H1 (cell line): ENCODE results near the gene CEP250. TPM values are rescaled to one million over a fixed set of nuclear protein-coding genes. Genes with fewer than 3 reads are reported as not detected.
A peak's percentile ranks its signal among the peaks of the same experiment; 100 is the strongest.

Source experiments
- CTCF ChIA-PET: fragments of 300-600 bp; sonication (Branson Sonifier 250); formaldehyde crosslinking; loops from one replicate; lab custom pipeline; 2021; ENCODE audit not compliant: partially characterized antibody; lab: Charles Lee
- POLR2A ChIA-PET: fragments of 300-600 bp; sonication (Branson Sonifier 250); formaldehyde crosslinking; loops from one replicate; lab custom pipeline; 2021; ENCODE audit warnings: inconsistent platforms; ENCODE audit not compliant: partially characterized antibody; lab: Charles Lee
- DNase-seq, 2 experiments: peaks; one replicate each; pipeline versions ENCODE4 v3.0.0 to v3.0.0-alpha.2; 2010 to 2022; ENCODE audit warnings: low spot score in 2 of 2, low read depth in 1 of 2, mixed read lengths in 1 of 2
- FAIRE-seq: peaks from 2 replicates; lab custom pipeline; 2011; peaks lifted over from hg19 to GRCh38; lab: Jason Lieb, UNC
- H2AFZ ChIP-seq: 2 replicates; pipeline ENCODE4 v1.8.1; 2012; ENCODE audit warnings: low read length, inconsistent platforms
- H2AK5ac ChIP-seq: 2 replicates; pipeline ENCODE4 v1.6.1; 2013; ENCODE audit warnings: low read depth, low read length
- H2BK120ac ChIP-seq: replicated peaks from 2 replicates; pipeline ENCODE3; 2013; ENCODE audit warnings: low read depth, low read length, inconsistent platforms
- H2BK12ac ChIP-seq: 2 replicates; pipeline ENCODE4 v1.6.1; 2013; ENCODE audit warnings: low read depth, low read length
- H2BK15ac ChIP-seq: 2 replicates; pipeline ENCODE4 v1.6.1; 2013; ENCODE audit warnings: low read length
- H2BK20ac ChIP-seq: 2 replicates; pipeline ENCODE4 v1.6.1; 2013; ENCODE audit warnings: low read length
- H2BK5ac ChIP-seq: 2 replicates; pipeline ENCODE4 v1.6.1; 2013; ENCODE audit warnings: low read depth, low read length
- H3K14ac ChIP-seq: 2 replicates; pipeline ENCODE4 v1.6.1; 2013; ENCODE audit warnings: inconsistent platforms; ENCODE audit not compliant: insufficient read length
- H3K18ac ChIP-seq: 2 replicates; pipeline ENCODE4 v1.6.1; 2013; ENCODE audit warnings: low read length; ENCODE audit errors: extremely low read depth
- H3K23ac ChIP-seq: 2 replicates; pipeline ENCODE4 v1.6.1; 2013; ENCODE audit warnings: inconsistent platforms; ENCODE audit not compliant: insufficient read length
- H3K23me2 ChIP-seq: 2 replicates; pipeline ENCODE4 v1.6.1; 2013; ENCODE audit warnings: low read depth, low read length
- H3K27ac ChIP-seq: 2 replicates; pipeline ENCODE4 v1.6.1; 2011; ENCODE audit warnings: low read depth, low read length, inconsistent platforms
- H3K27me3 ChIP-seq, 4 experiments: replicated peaks in 1 of 4; 1 replicate in 1 of 4; 2 replicates in 3 of 4; pipeline versions ENCODE4 v1.6.1 to v1.8.1; 2011 to 2013; ENCODE audit warnings: low read length in 3 of 4, mild to moderate bottlenecking in 3 of 4, inconsistent platforms in 2 of 4, mixed read lengths in 2 of 4, moderate library complexity in 1 of 4; ENCODE audit not compliant: control insufficient read depth in 3 of 4, insufficient read depth in 3 of 4; ENCODE audit errors: extremely low read depth in 1 of 4
- H3K36me3 ChIP-seq, 4 experiments: 2 replicates each; pipeline versions ENCODE4 v1.6.1 to v1.8.1; 2011 to 2013; ENCODE audit warnings: mild to moderate bottlenecking in 4 of 4, low read length in 3 of 4, moderate library complexity in 2 of 4, control low read depth in 1 of 4, inconsistent platforms in 1 of 4; ENCODE audit not compliant: insufficient read depth in 4 of 4, control insufficient read depth in 2 of 4
- H3K4ac ChIP-seq: replicated peaks from 2 replicates; pipeline ENCODE3; 2013; ENCODE audit warnings: low read length, low read depth, mixed read lengths, inconsistent platforms; ENCODE audit not compliant: insufficient read length
- H3K4me1 ChIP-seq, 4 experiments: replicated peaks in 1 of 4; 1 replicate in 1 of 4; 2 replicates in 3 of 4; pipeline versions ENCODE4 v1.6.1 to v1.8.1; 2011 to 2013; ENCODE audit warnings: low read length in 3 of 4, inconsistent platforms in 2 of 4, mixed read lengths in 1 of 4; ENCODE audit not compliant: insufficient read depth in 4 of 4, control insufficient read depth in 3 of 4
- H3K4me2 ChIP-seq, 2 experiments: 2 replicates each; pipeline versions ENCODE4 v1.6.1 to v1.8.1; 2011 to 2013; ENCODE audit warnings: low read depth in 2 of 2, low read length in 2 of 2, control low read depth in 1 of 2, inconsistent platforms in 1 of 2, mild to moderate bottlenecking in 1 of 2; ENCODE audit not compliant: insufficient read depth in 1 of 2
- H3K4me3 ChIP-seq, 4 experiments: fragments of 200-600, 300-600 bp in 1 of 4; sonication (generic), shearing (Covaris generic), sonication (Bioruptor Twin) in 1 of 4; 2 replicates each; pipeline versions ENCODE4 v1.5.1 to v1.8.1; 2011 to 2016; ENCODE audit warnings: low read length in 4 of 4, low read depth in 3 of 4, control low read depth in 2 of 4, inconsistent platforms in 2 of 4, mild to moderate bottlenecking in 2 of 4, mixed read lengths in 1 of 4, moderate library complexity in 1 of 4; ENCODE audit not compliant: insufficient read depth in 2 of 4; ENCODE audit errors: extremely low read depth in 1 of 4
- H3K56ac ChIP-seq: replicated peaks from 2 replicates; pipeline ENCODE3; 2013; ENCODE audit warnings: low read depth, mild to moderate bottlenecking, mixed read lengths, low read length, inconsistent platforms; ENCODE audit not compliant: insufficient read length
- H3K79me1 ChIP-seq: 2 replicates; pipeline ENCODE4 v1.6.1; 2013; ENCODE audit warnings: low read depth, low read length, control low read depth
- H3K79me2 ChIP-seq, 2 experiments: 2 replicates each; pipeline versions ENCODE4 v1.6.1 to v1.8.1; 2012 to 2013; ENCODE audit warnings: low read length in 2 of 2, mild to moderate bottlenecking in 2 of 2, inconsistent platforms in 1 of 2; ENCODE audit not compliant: insufficient read depth in 2 of 2, control insufficient read depth in 1 of 2
- H3K9ac ChIP-seq, 4 experiments: replicated peaks in 1 of 4; 1 replicate in 1 of 4; 2 replicates in 3 of 4; pipeline versions ENCODE4 v1.6.1 to v1.8.1; 2011 to 2013; ENCODE audit warnings: low read depth in 3 of 4, low read length in 3 of 4, control low read depth in 2 of 4, mild to moderate bottlenecking in 2 of 4, moderate library complexity in 2 of 4, inconsistent platforms in 1 of 4; ENCODE audit errors: extremely low read depth in 1 of 4
- H3K9me3 ChIP-seq, 2 experiments: 2 replicates each; pipeline versions ENCODE4 v1.6.1 to v1.8.1; 2012 to 2013; ENCODE audit warnings: mild to moderate bottlenecking in 2 of 2, moderate library complexity in 2 of 2, control low read depth in 1 of 2, inconsistent platforms in 1 of 2, low read depth in 1 of 2, low read length in 1 of 2, mixed read lengths in 1 of 2; ENCODE audit not compliant: insufficient read depth in 2 of 2
- H4K20me1 ChIP-seq, 2 experiments: replicated peaks in 1 of 2; 2 replicates each; pipeline versions ENCODE3 to v1.8.1; 2011 to 2013; ENCODE audit warnings: inconsistent platforms in 2 of 2, low read length in 2 of 2, mild to moderate bottlenecking in 1 of 2; ENCODE audit not compliant: insufficient read depth in 2 of 2, control insufficient read depth in 1 of 2
- H4K5ac ChIP-seq: 2 replicates; pipeline ENCODE4 v1.6.1; 2013; ENCODE audit warnings: low read length, low read depth, mixed read lengths, inconsistent platforms; ENCODE audit not compliant: insufficient read length
- H4K8ac ChIP-seq: 2 replicates; pipeline ENCODE4 v1.8.0; 2013; ENCODE audit warnings: mild to moderate bottlenecking, moderate library complexity, low read length, inconsistent platforms; ENCODE audit not compliant: insufficient read depth; ENCODE audit errors: extremely low read depth
- H4K91ac ChIP-seq: replicated peaks from 2 replicates; pipeline ENCODE3; 2013; ENCODE audit warnings: low read length, mixed read lengths, inconsistent platforms; ENCODE audit not compliant: insufficient read length
- BCL11A ChIP-seq, 2 experiments: IDR thresholded peaks; one replicate each; pipeline ENCODE4 v1.6.1; 2011; ENCODE audit warnings: low read depth in 2 of 2, low read length in 2 of 2, mild to moderate bottlenecking in 2 of 2
- CTBP2 ChIP-seq: IDR thresholded peaks from 2 replicates; pipeline ENCODE4 v1.7.0; 2011; ENCODE audit warnings: borderline replicate concordance, mild to moderate bottlenecking, moderate library complexity, mixed read lengths, low read length; ENCODE audit not compliant: insufficient read depth, insufficient read length
- FOSL1 ChIP-seq: IDR thresholded peaks from 2 replicates; pipeline ENCODE4 v1.6.1; 2011; ENCODE audit warnings: mild to moderate bottlenecking, low read depth, low read length, moderate library complexity; ENCODE audit not compliant: insufficient read depth
- HDAC2 ChIP-seq, 2 experiments: fragments of 300-600 bp in 1 of 2; sonication (generic) in 1 of 2; IDR thresholded peaks; 2 replicates each; pipeline ENCODE4 v1.6.1; 2011 to 2012; ENCODE audit warnings: low read depth in 2 of 2, low read length in 2 of 2, mild to moderate bottlenecking in 2 of 2, moderate library complexity in 2 of 2, borderline replicate concordance in 1 of 2, inconsistent platforms in 1 of 2
- HDAC6 ChIP-seq: IDR thresholded peaks from one replicate; pipeline ENCODE4 v1.7.1; 2012; ENCODE audit warnings: low read depth, mild to moderate bottlenecking, inconsistent platforms, low read length, moderate library complexity
- KDM1A ChIP-seq: fragments of 200-600, 300-600 bp; sonication (generic); IDR thresholded peaks from 2 replicates; pipeline ENCODE4 v1.7.1; 2016; ENCODE audit warnings: mild to moderate bottlenecking, low read length, borderline replicate concordance
- RAD21 ChIP-seq, 2 experiments: IDR thresholded peaks in 1 of 2; conservative IDR thresholded peaks in 1 of 2; 2 replicates each; pipeline ENCODE4 v1.6.1; 2011; ENCODE audit warnings: low read depth in 2 of 2, low read length in 2 of 2, improper control_type of control experiment in 1 of 2, inconsistent platforms in 1 of 2, mild to moderate bottlenecking in 1 of 2, moderate library complexity in 1 of 2
- WGBS, 2 experiments: shearing (Covaris generic) in 1 of 2; methylation state at CpG; one replicate each; pipeline versions ENCODE4 v1.1.6 to v1.1.7; 2013 to 2015; ENCODE audit warnings: low lambda C conversion rate in 2 of 2, mixed read lengths in 2 of 2, inconsistent platforms in 1 of 2, low coverage in 1 of 2, missing lambda C conversion rate in 1 of 2; ENCODE audit not compliant: insufficient replicate concordance in 2 of 2, insufficient coverage in 1 of 2, insufficient read length in 1 of 2; ENCODE audit errors: extremely low coverage in 1 of 2, missing lambda C conversion rate in 1 of 2; 5-methylcytosine and 5-hydroxymethylcytosine counted together
- polyA plus RNA-seq, 7 experiments: library from polyadenylated mRNA; depleted of rRNA in 3 of 7; stranded (reverse) in 5 of 7; unstranded in 2 of 7; fragments of >200 nt in 5 of 7; fragments of 200-250 nt in 2 of 7; gene quantifications; 1 replicate in 5 of 7; 2 replicates in 1 of 7; 4 replicates in 1 of 7; pipeline versions ENCODE4 v1.2.1 to v1.2.3, GENCODE V29; 2011 to 2013; ENCODE audit warnings: missing spikeins in 2 of 7, mixed read lengths in 2 of 7
- total RNA-seq: library from RNA; stranded (reverse); fragmentation: NEBNext Ultra II Directional; extraction: Animal tissue kit (Norgen Biotek cat#: 25700); gene quantifications from 2 replicates; pipeline ENCODE4 v1.2.1, GENCODE V29; 2021
- TF ChIP-seq, protein P1 (sequence below), 3 experiments: IDR thresholded peaks; 1 replicate in 2 of 3; 2 replicates in 1 of 3; pipeline versions ENCODE4 v1.5.1 to v1.6.1; 2011; ENCODE audit warnings: low read length in 3 of 3, mild to moderate bottlenecking in 3 of 3, inconsistent platforms in 2 of 3, low read depth in 1 of 3, moderate library complexity in 1 of 3; ENCODE audit not compliant: insufficient read depth in 1 of 3; ENCODE audit errors: control extremely low read depth in 1 of 3

Gene CEP250
- total and polyA plus RNA-seq, 2 of the 8 experiments (the other 6 are each of a cell fraction or from before 2014, with no cell fraction given) = 2.6 to 33.7 TPM

DNA sequence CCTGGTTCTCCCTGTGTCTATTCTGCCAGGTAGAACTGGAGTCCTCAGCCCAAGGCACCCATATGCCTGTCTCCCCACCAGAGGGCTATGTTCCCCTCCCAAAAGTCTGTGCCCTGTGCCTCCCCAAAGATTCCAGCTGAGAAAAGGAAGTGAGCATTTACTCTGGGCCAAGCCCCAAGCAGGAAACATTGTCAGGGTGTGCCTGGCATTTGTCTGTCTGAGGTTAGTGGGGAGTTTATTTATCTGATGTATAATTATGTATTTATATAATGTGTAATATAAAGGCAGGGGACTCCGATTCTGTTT lies 23.0 kb upstream of the CEP250 start:
- no peak overlapping the region for H3K4me3 ChIP-seq
- H3K18ac ChIP-seq = no peak overlapping the region
- no peak overlapping the region for H2BK120ac ChIP-seq
- H3K9ac ChIP-seq = no peak overlapping the region
- H2BK20ac ChIP-seq = no peak overlapping the region
- H3K79me2 ChIP-seq = no peaks in the 10 kb centered on the region
- no peak overlapping the region for H3K56ac ChIP-seq
- H2BK15ac ChIP-seq = no peak overlapping the region
- peaks cover 3% of the 10 kb centered on the region; the same call in 1 of the 2 replicates for H3K23me2 ChIP-seq
- no peak overlapping the region for H4K5ac ChIP-seq
- H3K14ac ChIP-seq = no peak overlapping the region
- 100% methylated on average over 1 of the region's 1 CpG; no CpG with 5 or more reads in 1 of the 2 experiments for WGBS, 2 experiments
- ChIA-PET CTCF (interaction anchor here (0.9 to 3.8 kb wide), 7 partner anchors 15 to 112 kb away, joined by 3 to 18 read pairs (median 7); partner anchors contain the start of genes CEP250 and ERGIC3), POLR2A (interaction anchor here (0.8 to 2.2 kb wide), 5 partner anchors 9 to 37 kb away, joined by 3 to 9 read pairs (median 3); partner anchors contain the start of gene CEP250)
- FAIRE-seq (no peak), DNase-seq (no peak)
- H3K4me1 ChIP-seq = peaks cover 5 to 22% (median 12%) of the 10 kb centered on the region in 4 experiments
- H2BK5ac ChIP-seq = no peak overlapping the region
- TF ChIP-seq KDM1A (no peak), CTBP2 (no peak), FOSL1 (no peak), HDAC2 (IDR thresholded peaks at IDR 0.05; ENCODE audit: borderline replicate concordance in 1 of 2, low read depth in 2 of 2, low read length in 2 of 2) (no peak), BCL11A (IDR thresholded peaks at IDR 0.05; ENCODE audit: low read depth in 2 of 2, low read length in 2 of 2) (no peak), HDAC6 (no peak), RAD21 (IDR thresholded peaks at IDR 0.05 in 1 of 2, conservative IDR thresholded peaks at IDR 0.05 in 1 of 2; ENCODE audit: low read depth in 2 of 2, low read length in 2 of 2) (peak in 1 of 2 experiments; percentile 27; a peak in 1 of 4 replicates)
- TF ChIP-seq, protein P1, sequence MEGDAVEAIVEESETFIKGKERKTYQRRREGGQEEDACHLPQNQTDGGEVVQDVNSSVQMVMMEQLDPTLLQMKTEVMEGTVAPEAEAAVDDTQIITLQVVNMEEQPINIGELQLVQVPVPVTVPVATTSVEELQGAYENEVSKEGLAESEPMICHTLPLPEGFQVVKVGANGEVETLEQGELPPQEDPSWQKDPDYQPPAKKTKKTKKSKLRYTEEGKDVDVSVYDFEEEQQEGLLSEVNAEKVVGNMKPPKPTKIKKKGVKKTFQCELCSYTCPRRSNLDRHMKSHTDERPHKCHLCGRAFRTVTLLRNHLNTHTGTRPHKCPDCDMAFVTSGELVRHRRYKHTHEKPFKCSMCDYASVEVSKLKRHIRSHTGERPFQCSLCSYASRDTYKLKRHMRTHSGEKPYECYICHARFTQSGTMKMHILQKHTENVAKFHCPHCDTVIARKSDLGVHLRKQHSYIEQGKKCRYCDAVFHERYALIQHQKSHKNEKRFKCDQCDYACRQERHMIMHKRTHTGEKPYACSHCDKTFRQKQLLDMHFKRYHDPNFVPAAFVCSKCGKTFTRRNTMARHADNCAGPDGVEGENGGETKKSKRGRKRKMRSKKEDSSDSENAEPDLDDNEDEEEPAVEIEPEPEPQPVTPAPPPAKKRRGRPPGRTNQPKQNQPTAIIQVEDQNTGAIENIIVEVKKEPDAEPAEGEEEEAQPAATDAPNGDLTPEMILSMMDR (IDR thresholded peaks at IDR 0.05; ENCODE audit: control extremely low read depth in 1 of 3, insufficient read depth in 1 of 3, low read depth in 1 of 3, low read length in 3 of 3) = peak; percentile 17 to 27 (median 22); a peak in 3 of 4 replicates
- peak overlapping the region; percentile 93; the same call in 1 of the 2 replicates for H4K8ac ChIP-seq
- no peak overlapping the region for H3K4me2 ChIP-seq
- no peak overlapping the region for H3K27ac ChIP-seq
- no peaks in the 10 kb centered on the region for H3K9me3 ChIP-seq
- H3K36me3 ChIP-seq = no peaks in the 10 kb centered on the region
- H3K23ac ChIP-seq = no peak overlapping the region
- H4K20me1 ChIP-seq = no peaks in the 10 kb centered on the region
- H4K91ac ChIP-seq = no peak overlapping the region
- no peaks in the 10 kb centered on the region for H3K27me3 ChIP-seq
- H2AK5ac ChIP-seq = no peak overlapping the region
- no peaks in the 10 kb centered on the region for H3K79me1 ChIP-seq
- no peak overlapping the region for H2BK12ac ChIP-seq
- H2AFZ ChIP-seq = peak overlapping the region; percentile 93
- no peak overlapping the region for H3K4ac ChIP-seq
